ENCODE measurements around the gene EYA4.

GRCh38 chr6:133241086-133241900, at the start of gene EYA4:
- no peak for TF ChIP-seq POLR2A (IDR thresholded peaks at IDR 0.05; ENCODE audit: low read depth, low read length)
- TF ChIP-seq CTCF (conservative IDR thresholded peaks at IDR 0.05; ENCODE audit: low read depth, low read length): 0 out of 2 replicates have a peak, but pooled peaks have one; percentile 13
- TF ChIP-seq RCOR1 (IDR thresholded peaks at IDR 0.05; ENCODE audit: insufficient replicate concordance, low read length): no peak
- peak; percentile 55; the same call in 1 of the 2 replicates for TF ChIP-seq BHLHE40 (IDR thresholded peaks at IDR 0.05; ENCODE audit: low read depth, low read length)
- TF ChIP-seq SMC3 (IDR thresholded peaks at IDR 0.05; ENCODE audit: low read depth, low read length): no peak
- no peak for TF ChIP-seq CEBPB (IDR thresholded peaks at IDR 0.05; ENCODE audit: low read depth, low read length)

Data from IMR-90 (cell line).